ENCODE results near the gene KIRREL3.

The KIRREL3 gene

GRCh38 chr11:126797457-126798169 is 203.0 kb downstream of the KIRREL3 start:
- H3K36me3 ChIP-seq (ENCODE audit: control insufficient read depth, insufficient read depth, low read length) = no peaks in the 10 kb centered on the region
- no peaks in the 10 kb centered on the region for H3K27me3 ChIP-seq (replicated peaks; ENCODE audit: control insufficient read depth, insufficient read depth, low read length)
- TF ChIP-seq CTCF (IDR thresholded peaks at IDR 0.05; ENCODE audit: insufficient read depth, low read length, poor library complexity, severe bottlenecking) = no peak
- H3K4me3 ChIP-seq (replicated peaks; ENCODE audit: low read depth, low read length) = no peak overlapping the region
- no peak for DNase-seq (ENCODE audit: extremely low read depth, insufficient read length)

GRCh38 chr11:126793596-126793995 is 207.0 kb downstream of the KIRREL3 start:
- no peak for TF ChIP-seq CTCF (IDR thresholded peaks at IDR 0.05; ENCODE audit: insufficient read depth, low read length, poor library complexity, severe bottlenecking)
- no peak for DNase-seq (ENCODE audit: extremely low read depth, insufficient read length)

GRCh38 chr11:126791991-126792390 is 208.6 kb downstream of the KIRREL3 start:
- no peaks in the 10 kb centered on the region for H3K27me3 ChIP-seq (replicated peaks; ENCODE audit: control insufficient read depth, insufficient read depth, low read length)
- no peak for TF ChIP-seq CTCF (IDR thresholded peaks at IDR 0.05; ENCODE audit: insufficient read depth, low read length, poor library complexity, severe bottlenecking)
- H3K4me3 ChIP-seq (replicated peaks; ENCODE audit: low read depth, low read length) = no peak overlapping the region
- DNase-seq (ENCODE audit: extremely low read depth, insufficient read length) = no peak
- H3K36me3 ChIP-seq (ENCODE audit: control insufficient read depth, insufficient read depth, low read length) = no peaks in the 10 kb centered on the region

More at GRCh38 chr11:126793596-126793995, 207.0 kb downstream of the KIRREL3 start:
- H3K27me3 ChIP-seq (replicated peaks; ENCODE audit: control insufficient read depth, insufficient read depth, low read length) = no peaks in the 10 kb centered on the region
- H3K4me3 ChIP-seq (replicated peaks; ENCODE audit: low read depth, low read length) = no peak overlapping the region
- H3K36me3 ChIP-seq (ENCODE audit: control insufficient read depth, insufficient read depth, low read length) = no peaks in the 10 kb centered on the region

- no peaks in the 10 kb centered on the region for H3K36me3 ChIP-seq (ENCODE audit: control insufficient read depth, insufficient read depth, low read length)
- H3K4me3 ChIP-seq (replicated peaks; ENCODE audit: low read depth, low read length) = no peak overlapping the region
- H3K27me3 ChIP-seq (replicated peaks; ENCODE audit: control insufficient read depth, insufficient read depth, low read length) = no peaks in the 10 kb centered on the region
- no peak for DNase-seq (ENCODE audit: extremely low read depth, insufficient read length)
- no peak for TF ChIP-seq CTCF (IDR thresholded peaks at IDR 0.05; ENCODE audit: insufficient read depth, low read length, poor library complexity, severe bottlenecking)
These were observed 209.1 kb downstream of the KIRREL3 start for GRCh38 chr11:126791446-126791845.

- no peaks in the 10 kb centered on the region for H3K36me3 ChIP-seq (ENCODE audit: control insufficient read depth, insufficient read depth, low read length)
- no peak overlapping the region for H3K4me3 ChIP-seq (replicated peaks; ENCODE audit: low read depth, low read length)
- no peak for DNase-seq (ENCODE audit: extremely low read depth, insufficient read length)
- no peaks in the 10 kb centered on the region for H3K27me3 ChIP-seq (replicated peaks; ENCODE audit: control insufficient read depth, insufficient read depth, low read length)
- no peak for TF ChIP-seq CTCF (IDR thresholded peaks at IDR 0.05; ENCODE audit: insufficient read depth, low read length, poor library complexity, severe bottlenecking)
These were observed 210.0 kb downstream of the KIRREL3 start for GRCh38 chr11:126790550-126791081.
